OCI-LY7 (cell line): ENCODE measurements around the gene MIR17HG. TPM values are rescaled to one million over a fixed set of nuclear protein-coding genes. Genes with fewer than 3 reads are reported as not detected.

ENCODE experiments used
- BruUV-seq: library from RNA; stranded (reverse); fragments of 400-500 nt; replicated peaks from 2 replicates; lab custom pipeline; 2021; lab: Mats Ljungman, UMichigan
- CTCF ChIA-PET: fragments of 300-600 bp; sonication (Branson Sonifier 250); formaldehyde crosslinking; loops from one replicate; lab custom pipeline; 2022; ENCODE audit warnings: antibody characterized with exemption; ENCODE audit not compliant: unreplicated experiment; lab: Charles Lee
- POLR2A ChIA-PET: fragments of 300-600 bp; sonication (Branson Sonifier 250); formaldehyde crosslinking; loops from one replicate; lab custom pipeline; 2022; ENCODE audit warnings: antibody characterized with exemption; lab: Charles Lee
- DNase-seq: peaks from one replicate; pipeline ENCODE4 v3.0.0-alpha.2; 2015; ENCODE audit warnings: low spot score
- H2AFZ ChIP-seq: fragments of 200-600 bp; sonication (generic), shearing (Covaris generic); 2 replicates; pipeline ENCODE4 v1.6.1; 2014; ENCODE audit warnings: mild to moderate bottlenecking, antibody characterized with exemption, low read length, moderate library complexity
- H3K27ac ChIP-seq: fragments of 200-600 bp; sonication (generic); 2 replicates; pipeline ENCODE4 v1.5.1; 2014; ENCODE audit warnings: mixed run types, low read depth, mild to moderate bottlenecking, moderate library complexity, low read length, inconsistent platforms; ENCODE audit not compliant: poor library complexity, severe bottlenecking
- H3K36me3 ChIP-seq: fragments of 200-600 bp; sonication (generic); 2 replicates; pipeline ENCODE4 v1.6.1; 2014; ENCODE audit warnings: mild to moderate bottlenecking, antibody characterized with exemption, low read length, moderate library complexity, mixed read lengths; ENCODE audit not compliant: insufficient read depth
- H3K4me1 ChIP-seq: fragments of 200-600 bp; sonication (generic); 2 replicates; pipeline ENCODE4 v1.5.1; 2014; ENCODE audit warnings: mild to moderate bottlenecking, low read length; ENCODE audit not compliant: insufficient read depth, poor library complexity, severe bottlenecking
- H3K4me2 ChIP-seq: fragments of 200-600 bp; sonication (generic); 2 replicates; pipeline ENCODE4 v1.6.1; 2014; ENCODE audit warnings: mild to moderate bottlenecking, low read length
- H3K4me3 ChIP-seq: fragments of 200-600 bp; sonication (generic); 2 replicates; pipeline ENCODE4 v1.5.1; 2014; ENCODE audit warnings: mild to moderate bottlenecking, low read depth, low read length; ENCODE audit not compliant: poor library complexity, severe bottlenecking
- H3K79me2 ChIP-seq: fragments of 200-600 bp; sonication (generic); 2 replicates; pipeline ENCODE4 v1.6.1; 2016; ENCODE audit warnings: low read depth, mild to moderate bottlenecking, low read length, moderate library complexity, mixed read lengths; ENCODE audit not compliant: insufficient read depth
- H3K9me2 ChIP-seq: fragments of 200-600 bp; sonication (generic); 2 replicates; pipeline ENCODE4 v1.6.1; 2016; ENCODE audit warnings: mild to moderate bottlenecking, low read length, mixed read lengths; ENCODE audit not compliant: insufficient read depth
- H3K9me3 ChIP-seq: fragments of 200-600 bp; sonication (generic); 2 replicates; pipeline ENCODE4 v1.6.1; 2014; ENCODE audit warnings: mild to moderate bottlenecking, mixed run types, low read length, mixed read lengths
- H4K20me1 ChIP-seq: fragments of 200-600 bp; sonication (generic); 2 replicates; pipeline ENCODE4 v1.6.1; 2014; ENCODE audit warnings: mild to moderate bottlenecking, antibody characterized with exemption, low read length, moderate library complexity, mixed read lengths; ENCODE audit not compliant: insufficient read depth
- EZH2phosphoT487 ChIP-seq: fragments of 200-600 bp; sonication (generic); IDR thresholded peaks from 2 replicates; pipeline ENCODE4 v1.6.1; 2018; ENCODE audit warnings: low read depth, borderline replicate concordance, mild to moderate bottlenecking, mixed run types, antibody characterized with exemption, low read length, moderate library complexity, mixed read lengths
- intact Hi-C: fragments of 100-400 bp; cut with micrococcal nuclease; formaldehyde crosslinking; loops from one replicate; pipeline ENCODE4 v1.10.0; 2022; ENCODE audit not compliant: unreplicated experiment
- total RNA-seq, 2 experiments: library from RNA; depleted of rRNA in 1 of 2; stranded (reverse); fragments of >200 nt in 1 of 2; shearing (Covaris generic) in 1 of 2; gene quantifications; 2 replicates each; pipeline ENCODE4 v1.2.3, GENCODE V29; 2014 to 2022
- TF ChIP-seq, protein P1 (sequence below): fragments of 200-600 bp; sonication (generic); conservative IDR thresholded peaks from 2 replicates; pipeline ENCODE4 v1.5.1; 2014; ENCODE audit warnings: mild to moderate bottlenecking, antibody characterized with exemption, low read length, moderate library complexity, mixed read lengths

Gene MIR17HG
- total RNA-seq, 2 experiments from 2014 or later, result 199 to 242 TPM

DNA sequence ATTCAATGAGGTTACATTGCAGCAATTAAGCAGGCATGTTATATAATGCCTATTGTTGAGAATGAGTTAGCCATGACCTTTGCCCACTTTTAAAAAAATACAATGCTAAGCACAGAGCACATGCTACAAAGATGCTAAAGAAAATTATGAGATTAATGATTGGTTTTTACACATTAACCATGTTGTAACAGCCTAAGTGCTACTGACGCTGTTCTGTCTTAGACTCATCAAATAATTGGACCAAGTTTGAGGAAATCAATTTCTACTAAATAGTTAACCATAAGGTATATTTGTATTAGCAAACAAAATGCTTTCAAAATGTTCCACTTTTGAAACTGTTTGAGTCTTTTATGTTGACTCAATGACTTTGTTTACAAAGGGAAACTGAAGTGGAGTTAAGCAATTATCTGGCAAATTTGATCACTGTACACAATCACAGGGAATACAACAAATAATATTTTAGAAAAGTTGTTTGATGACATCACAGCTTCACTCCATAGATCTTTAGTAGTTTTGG is 14.3 kb downstream of the MIR17HG start:
- Histone ChIP-seq H3K9me2 (no peaks in the 10 kb centered on the region), H2AFZ (no peak overlapping the region), H3K4me2 (no peak overlapping the region), H3K79me2 (peaks cover 3% of the 10 kb centered on the region; the same call in 1 of the 2 replicates), H3K4me1 (peaks cover 16% of the 10 kb centered on the region), H4K20me1 (peaks cover 95% of the 10 kb centered on the region), H3K36me3 (peaks cover 72% of the 10 kb centered on the region), H3K4me3 (no peak overlapping the region), H3K27ac (no peak overlapping the region), H3K9me3 (no peaks in the 10 kb centered on the region)
- TF ChIP-seq EZH2phosphoT487, result no peak
- TF ChIP-seq, protein P1, sequence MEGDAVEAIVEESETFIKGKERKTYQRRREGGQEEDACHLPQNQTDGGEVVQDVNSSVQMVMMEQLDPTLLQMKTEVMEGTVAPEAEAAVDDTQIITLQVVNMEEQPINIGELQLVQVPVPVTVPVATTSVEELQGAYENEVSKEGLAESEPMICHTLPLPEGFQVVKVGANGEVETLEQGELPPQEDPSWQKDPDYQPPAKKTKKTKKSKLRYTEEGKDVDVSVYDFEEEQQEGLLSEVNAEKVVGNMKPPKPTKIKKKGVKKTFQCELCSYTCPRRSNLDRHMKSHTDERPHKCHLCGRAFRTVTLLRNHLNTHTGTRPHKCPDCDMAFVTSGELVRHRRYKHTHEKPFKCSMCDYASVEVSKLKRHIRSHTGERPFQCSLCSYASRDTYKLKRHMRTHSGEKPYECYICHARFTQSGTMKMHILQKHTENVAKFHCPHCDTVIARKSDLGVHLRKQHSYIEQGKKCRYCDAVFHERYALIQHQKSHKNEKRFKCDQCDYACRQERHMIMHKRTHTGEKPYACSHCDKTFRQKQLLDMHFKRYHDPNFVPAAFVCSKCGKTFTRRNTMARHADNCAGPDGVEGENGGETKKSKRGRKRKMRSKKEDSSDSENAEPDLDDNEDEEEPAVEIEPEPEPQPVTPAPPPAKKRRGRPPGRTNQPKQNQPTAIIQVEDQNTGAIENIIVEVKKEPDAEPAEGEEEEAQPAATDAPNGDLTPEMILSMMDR, result no peak
- intact Hi-C loops, result no loop called here
- POLR2A ChIA-PET, result interaction anchor here (0.7 kb wide), 1 partner anchor 61 kb away, joined by 4 read pairs; no protein-coding TSS in a partner anchor
- CTCF ChIA-PET, result no interaction called here
- BruUV-seq, result no TSS peak
- DNase-seq, result peak; percentile 43

DNA sequence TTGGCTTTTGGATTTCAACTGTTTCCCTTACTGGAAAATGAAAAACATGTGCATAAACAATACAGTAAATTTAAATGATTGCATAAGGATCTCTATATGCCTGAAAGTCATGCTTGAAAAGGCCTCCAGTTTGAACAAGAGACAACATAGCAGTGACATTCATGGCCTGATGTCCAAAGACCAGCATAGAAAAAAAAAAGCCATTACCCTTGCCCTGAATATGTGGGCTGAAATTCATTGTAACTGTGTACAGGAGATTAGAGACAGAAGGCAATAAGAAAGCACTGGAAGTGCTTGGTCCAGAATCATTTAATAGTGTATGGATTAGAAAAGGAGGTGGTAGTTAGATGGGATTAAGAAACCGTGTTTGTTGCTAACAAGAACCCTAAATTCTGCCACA is 15.4 kb downstream of the MIR17HG start:
- H3K9me2 ChIP-seq, result no peaks in the 10 kb centered on the region
- no TSS peak for BruUV-seq
- ChIA-PET POLR2A (interaction anchor here (0.7 to 1.2 kb wide), 6 partner anchors 10 to 91 kb away, joined by 3 to 4 read pairs (median 3); no protein-coding TSS in a partner anchor), CTCF (no interaction called here)
- peak; percentile 43 for DNase-seq
- H2AFZ ChIP-seq, result no peak overlapping the region
- H3K9me3 ChIP-seq, result no peaks in the 10 kb centered on the region
- intact Hi-C loops, result no loop called here
- H3K36me3 ChIP-seq, result peaks cover 61% of the 10 kb centered on the region
- no peak overlapping the region for H3K4me3 ChIP-seq
- no peaks in the 10 kb centered on the region for H3K79me2 ChIP-seq
- peaks cover 5% of the 10 kb centered on the region for H3K4me1 ChIP-seq
- TF ChIP-seq, protein P1, result no peak
- no peak overlapping the region for H3K27ac ChIP-seq
- H3K4me2 ChIP-seq, result no peak overlapping the region
- peaks cover 93% of the 10 kb centered on the region for H4K20me1 ChIP-seq

DNA sequence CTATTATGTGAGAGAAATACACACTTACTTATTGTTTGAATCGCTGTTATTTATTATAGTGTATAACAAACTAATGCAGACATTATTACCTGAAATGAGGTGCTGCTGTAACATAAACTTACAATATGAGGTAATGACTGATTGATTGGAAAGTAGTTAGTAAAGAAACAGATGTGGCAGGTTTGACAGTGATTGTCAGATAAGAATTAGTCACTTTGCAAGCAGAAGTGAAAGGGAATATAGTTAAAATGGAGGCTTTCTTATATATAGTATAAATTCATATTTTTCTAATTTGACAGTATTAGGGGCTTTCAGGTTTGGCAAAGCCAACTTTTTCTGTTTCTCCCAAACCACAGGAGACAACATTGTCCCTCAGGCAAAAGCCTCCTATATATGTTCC is 20.6 kb downstream of the MIR17HG start:
- Histone ChIP-seq H2AFZ (no peak overlapping the region), H3K4me3 (no peak overlapping the region), H3K79me2 (no peaks in the 10 kb centered on the region), H3K27ac (no peak overlapping the region), H3K4me2 (no peak overlapping the region), H3K36me3 (peaks cover 9% of the 10 kb centered on the region; the same call in 1 of the 2 replicates), H4K20me1 (peaks cover 60% of the 10 kb centered on the region), H3K9me2 (no peaks in the 10 kb centered on the region), H3K9me3 (no peaks in the 10 kb centered on the region), H3K4me1 (no peaks in the 10 kb centered on the region)
- BruUV-seq, result no TSS peak
- DNase-seq, result no peak
- no peak for TF ChIP-seq EZH2phosphoT487
- ChIA-PET CTCF (no interaction called here), POLR2A (interaction anchor here (1.1 to 2.8 kb wide), 8 partner anchors 10 to 151 kb away, joined by 3 to 32 read pairs (median 4); no protein-coding TSS in a partner anchor)
- intact Hi-C loops, result no loop called here
